Measurements from ENCODE around the gene TSNAXIP1. TPM values are rescaled to one million over a fixed set of nuclear protein-coding genes. Genes with fewer than 3 reads are reported as not detected.

Gene TSNAXIP1
- total and polyA plus RNA-seq, 9 donors, result 2.4 to 13.1 (median 3.2) TPM

- Histone ChIP-seq H3K27ac (no peak overlapping the region), H3K9me3 (no peaks in the 10 kb centered on the region), H3K36me3 (no peaks in the 10 kb centered on the region), H3K4me1 (ENCODE audit: insufficient read depth) (no peaks in the 10 kb centered on the region), H3K27me3 (no peaks in the 10 kb centered on the region), H3K4me3 (no peak overlapping the region)
- TF ChIP-seq EP300 (IDR thresholded peaks at IDR 0.05) (no peak), CTCF (IDR thresholded peaks at IDR 0.05) (no peak), POLR2A (IDR thresholded peaks at IDR 0.05) (no peak)
- intact Hi-C loops (cut with DNase I), result no loop called here
- DNase-seq, result no peak
- 73 to 83% (median 81%) methylated on average over 2 of the region's 2 CpGs for WGBS, 3 donors
These were observed 57.9 kb downstream of the TSNAXIP1 start for GRCh38 chr16:67864594-67864993.

GRCh38 chr16:67865318-67865717 lies 58.6 kb downstream of the TSNAXIP1 start:
- no peak overlapping the region for H3K4me3 ChIP-seq
- intact Hi-C loops (cut with DNase I), result no loop called here
- no peak overlapping the region for H3K27ac ChIP-seq
- no peaks in the 10 kb centered on the region for H3K9me3 ChIP-seq
- no peak for DNase-seq
- TF ChIP-seq CTCF (IDR thresholded peaks at IDR 0.05) (no peak), EP300 (IDR thresholded peaks at IDR 0.05) (no peak), POLR2A (IDR thresholded peaks at IDR 0.05) (no peak)
- H3K36me3 ChIP-seq, result no peaks in the 10 kb centered on the region
- no peaks in the 10 kb centered on the region for H3K4me1 ChIP-seq (ENCODE audit: insufficient read depth)
- 77 to 89% (median 85%) methylated on average over 2 of the region's 2 CpGs for WGBS, 3 donors
- no peaks in the 10 kb centered on the region for H3K27me3 ChIP-seq

GRCh38 chr16:67868290-67868689 lies 61.6 kb downstream of the TSNAXIP1 start:
- Histone ChIP-seq H3K36me3 (no peaks in the 10 kb centered on the region), H3K4me1 (ENCODE audit: insufficient read depth) (peaks cover 2% of the 10 kb centered on the region), H3K4me3 (no peak overlapping the region), H3K27me3 (no peaks in the 10 kb centered on the region), H3K9me3 (no peaks in the 10 kb centered on the region), H3K27ac (no peak overlapping the region)
- 78 to 88% (median 85%) methylated on average over 6 of the region's 6 CpGs for WGBS, 3 donors
- intact Hi-C loops (cut with DNase I), result no loop called here
- no peak for DNase-seq
- no peak for TF ChIP-seq POLR2A (IDR thresholded peaks at IDR 0.05)
- TF ChIP-seq CTCF (IDR thresholded peaks at IDR 0.05), result no peak
- TF ChIP-seq EP300 (IDR thresholded peaks at IDR 0.05), result no peak

- intact Hi-C loops (cut with DNase I), result no loop called here
- Histone ChIP-seq H3K27ac (no peak overlapping the region), H3K4me1 (ENCODE audit: insufficient read depth) (peaks cover 2% of the 10 kb centered on the region), H3K27me3 (no peaks in the 10 kb centered on the region), H3K4me3 (no peak overlapping the region), H3K36me3 (no peaks in the 10 kb centered on the region), H3K9me3 (no peaks in the 10 kb centered on the region)
- 69 to 80% (median 71%) methylated on average over 7 of the region's 7 CpGs for WGBS, 3 donors
- no peak for DNase-seq
- TF ChIP-seq POLR2A (IDR thresholded peaks at IDR 0.05), result no peak
- no peak for TF ChIP-seq CTCF (IDR thresholded peaks at IDR 0.05)
- no peak for TF ChIP-seq EP300 (IDR thresholded peaks at IDR 0.05)
These were observed 63.0 kb downstream of the TSNAXIP1 start for GRCh38 chr16:67869653-67870052.

- Histone ChIP-seq H3K9me3 (no peaks in the 10 kb centered on the region), H3K4me1 (ENCODE audit: insufficient read depth) (peaks cover 6% of the 10 kb centered on the region), H3K36me3 (no peaks in the 10 kb centered on the region), H3K27ac (no peak overlapping the region), H3K27me3 (no peaks in the 10 kb centered on the region), H3K4me3 (no peak overlapping the region)
- WGBS, 3 donors, result 38 to 52% (median 44%) methylated on average over 3 of the region's 3 CpGs
- no peak for DNase-seq
- intact Hi-C loops (cut with DNase I), result no loop called here
- TF ChIP-seq CTCF (IDR thresholded peaks at IDR 0.05) (no peak), POLR2A (IDR thresholded peaks at IDR 0.05) (no peak), EP300 (IDR thresholded peaks at IDR 0.05) (no peak)
These were observed 64.6 kb downstream of the TSNAXIP1 start for GRCh38 chr16:67871256-67871655.
